22Rv1 (cell line): ENCODE measurements around the gene KIR2DL4.

Source experiments
- H3K27ac ChIP-seq: fragments of 450-650 bp; 2 replicates; pipeline ENCODE4 v1.5.1; 2017
- CTCF ChIP-seq: fragments of 450-650 bp; IDR thresholded peaks from 2 replicates; pipeline ENCODE4 v1.5.1; 2017; ENCODE audit warnings: mild to moderate bottlenecking
- ZFX ChIP-seq: fragments of 450-650 bp; IDR thresholded peaks from 2 replicates; pipeline ENCODE4 v1.6.1; 2017; ENCODE audit warnings: antibody characterized with exemption, borderline replicate concordance

Gene KIR2DL4

GRCh38 chr19:54790711-54791110 lies 12.7 kb upstream of the KIR2DL4 start:
- TF ChIP-seq CTCF (no peak), ZFX (no peak)
- H3K27ac ChIP-seq = no peak overlapping the region

GRCh38 chr19:54791476-54791875 lies 11.9 kb upstream of the KIR2DL4 start:
- H3K27ac ChIP-seq = no peak overlapping the region
- TF ChIP-seq CTCF = no peak
- TF ChIP-seq ZFX = no peak

GRCh38 chr19:54792814-54793213 lies 10.6 kb upstream of the KIR2DL4 start:
- no peak overlapping the region for H3K27ac ChIP-seq
- TF ChIP-seq CTCF = no peak
- TF ChIP-seq ZFX = no peak

- TF ChIP-seq CTCF (no peak), ZFX (no peak)
- H3K27ac ChIP-seq = no peak overlapping the region
Measured at GRCh38 chr19:54795758-54796157, 7.7 kb upstream of the KIR2DL4 start.

- H3K27ac ChIP-seq = no peak overlapping the region
- TF ChIP-seq CTCF (no peak), ZFX (no peak)
Measured at GRCh38 chr19:54804101-54804500, 691 bp downstream of the KIR2DL4 start.

- TF ChIP-seq CTCF = no peak
- no peak for TF ChIP-seq ZFX
- no peak overlapping the region for H3K27ac ChIP-seq
Measured at GRCh38 chr19:54804571-54804970, 1.2 kb downstream of the KIR2DL4 start.

- no peak overlapping the region for H3K27ac ChIP-seq
Measured at GRCh38 chr19:54805665-54806515, 2.5 kb downstream of the KIR2DL4 start.

More at GRCh38 chr19:54805665-54806515, 2.5 kb downstream of the KIR2DL4 start:
- TF ChIP-seq ZFX (no peak), CTCF (no peak)
